GM15510 (cell line): ENCODE data around the gene FREY1.

ENCODE experiments used
- POLR2A ChIP-seq: IDR thresholded peaks from 3 replicates; pipeline ENCODE4 v1.6.1; 2011; ENCODE audit warnings: borderline replicate concordance; ENCODE audit not compliant: insufficient read length; ENCODE audit errors: extremely low read depth

The FREY1 gene

GRCh38 chr11:45906965-45907611 is at the start of gene FREY1:
TSS of gene FREY1 (minus strand) at chr11:45907271. CDS start at chr11:45907245, 26 bp downstream.
- TF ChIP-seq POLR2A, result no peak

GRCh38 chr11:45949992-45950407 is 42.9 kb upstream of the FREY1 start:
- no peak for TF ChIP-seq POLR2A

GRCh38 chr11:45948356-45948755 is 41.3 kb upstream of the FREY1 start:
- no peak for TF ChIP-seq POLR2A

- TF ChIP-seq POLR2A, result no peak
Observed at GRCh38 chr11:45947885-45948284, 40.8 kb upstream of the FREY1 start.

- TF ChIP-seq POLR2A, result no peak
Observed at GRCh38 chr11:45945397-45945999, 38.4 kb upstream of the FREY1 start.

- TF ChIP-seq POLR2A, result no peak
Observed at GRCh38 chr11:45942381-45942780, 35.3 kb upstream of the FREY1 start.

GRCh38 chr11:45941285-45941684 is 34.2 kb upstream of the FREY1 start:
- no peak for TF ChIP-seq POLR2A

GRCh38 chr11:45939836-45940235 is 32.8 kb upstream of the FREY1 start:
- no peak for TF ChIP-seq POLR2A

- no peak for TF ChIP-seq POLR2A
Observed at GRCh38 chr11:45937916-45938315, 30.8 kb upstream of the FREY1 start.

- TF ChIP-seq POLR2A, result no peak
Observed at GRCh38 chr11:45936511-45937054, 29.5 kb upstream of the FREY1 start.

GRCh38 chr11:45935349-45936064 is 28.4 kb upstream of the FREY1 start:
- no peak for TF ChIP-seq POLR2A

GRCh38 chr11:45934580-45935318 is 27.7 kb upstream of the FREY1 start:
- TF ChIP-seq POLR2A, result no peak

GRCh38 chr11:45933846-45934579 is 26.9 kb upstream of the FREY1 start:
- no peak for TF ChIP-seq POLR2A
